Kidney (tissue), 14 donors: ENCODE results near the gene VASP. TPM values are rescaled to one million over a fixed set of nuclear protein-coding genes. Genes with fewer than 3 reads are reported as not detected.

ENCODE experiments used
- DNase-seq, 5 donors: peaks; one replicate each; pipeline ENCODE4 v3.0.0-alpha.2; 2013 to 2020
- FAIRE-seq: peaks from 2 replicates; lab custom pipeline; 2012; peaks lifted over from hg19 to GRCh38; lab: Jason Lieb, UNC
- H3K27ac ChIP-seq, 2 donors: one replicate each; pipeline ENCODE4 v1.7.0; 2013; ENCODE audit warnings: low read depth in 2 of 2, low read length in 2 of 2, inconsistent platforms in 1 of 2
- H3K27me3 ChIP-seq: one replicate; pipeline ENCODE4 v1.7.1; 2013; ENCODE audit warnings: low read length, inconsistent platforms; ENCODE audit not compliant: control insufficient read depth, insufficient read depth
- H3K36me3 ChIP-seq, 3 donors: one replicate each; pipeline versions ENCODE4 v1.7.0 to v1.7.1; 2013; ENCODE audit warnings: low read length in 3 of 3, control low read depth in 1 of 3, inconsistent platforms in 1 of 3; ENCODE audit not compliant: insufficient read depth in 3 of 3, control insufficient read depth in 2 of 3
- H3K4me1 ChIP-seq, 3 donors: one replicate each; pipeline versions ENCODE4 v1.7.0 to v1.7.1; 2013; ENCODE audit warnings: low read length in 3 of 3, inconsistent platforms in 1 of 3, low read depth in 1 of 3; ENCODE audit not compliant: control insufficient read depth in 2 of 3, insufficient read depth in 2 of 3
- H3K4me3 ChIP-seq, 3 donors: one replicate each; pipeline versions ENCODE4 v1.7.0 to v1.8.1; 2013; ENCODE audit warnings: low read length in 3 of 3, control low read depth in 1 of 3, inconsistent platforms in 1 of 3
- H3K9ac ChIP-seq, 3 donors: one replicate each; pipeline versions ENCODE4 v1.7.0 to v1.7.1; 2013; ENCODE audit warnings: low read length in 3 of 3, control low read depth in 1 of 3, inconsistent platforms in 1 of 3
- H3K9me3 ChIP-seq, 3 donors: one replicate each; pipeline versions ENCODE4 v1.7.0 to v1.7.1; 2013; ENCODE audit warnings: low read length in 3 of 3, control low read depth in 1 of 3, inconsistent platforms in 1 of 3; ENCODE audit not compliant: control insufficient read depth in 2 of 3, insufficient read depth in 1 of 3
- intact Hi-C: fragments of 100-400 bp; cut with DNase I; formaldehyde crosslinking; loops from one replicate; pipeline ENCODE4 v1.11.1; 2022
- polyA plus RNA-seq: library from polyadenylated mRNA; stranded (reverse); fragments of 350-450 nt; fragmentation: Illumina TruSeq; extraction: RNeasy Lipid Tissue Mini Kit (QIAGEN cat#74804); gene quantifications from one replicate; pipeline ENCODE4 v1.2.3, GENCODE V29; 2014; ENCODE audit warnings: low read depth, low replicate concordance; ENCODE audit not compliant: insufficient read depth
- total RNA-seq: library from RNA; stranded (reverse); fragmentation: NEBNext Ultra II Directional; extraction: Animal tissue kit (Norgen Biotek cat#: 25700); gene quantifications from one replicate; pipeline ENCODE4 v1.2.1, GENCODE V29; 2021
- TF ChIP-seq, protein P1 (sequence below): IDR thresholded peaks from 3 replicates; pipeline ENCODE4 v1.5.1; 2012; ENCODE audit warnings: mild to moderate bottlenecking, moderate library complexity, borderline replicate concordance; ENCODE audit not compliant: insufficient read depth; ENCODE audit errors: extremely low read depth
- donor health status: control.
- donor health status: control.
- donor health status: control.
- donor health status: control.
- donor health status: control.
- donor health status: DM: yes; HTN: yes; CAD: no.
- donor health status: Normal renal cell carcinoma (clear cell type).

The VASP gene
- total and polyA plus RNA-seq, 2 donors from 2014 or later = 36.3 to 105 TPM

DNA sequence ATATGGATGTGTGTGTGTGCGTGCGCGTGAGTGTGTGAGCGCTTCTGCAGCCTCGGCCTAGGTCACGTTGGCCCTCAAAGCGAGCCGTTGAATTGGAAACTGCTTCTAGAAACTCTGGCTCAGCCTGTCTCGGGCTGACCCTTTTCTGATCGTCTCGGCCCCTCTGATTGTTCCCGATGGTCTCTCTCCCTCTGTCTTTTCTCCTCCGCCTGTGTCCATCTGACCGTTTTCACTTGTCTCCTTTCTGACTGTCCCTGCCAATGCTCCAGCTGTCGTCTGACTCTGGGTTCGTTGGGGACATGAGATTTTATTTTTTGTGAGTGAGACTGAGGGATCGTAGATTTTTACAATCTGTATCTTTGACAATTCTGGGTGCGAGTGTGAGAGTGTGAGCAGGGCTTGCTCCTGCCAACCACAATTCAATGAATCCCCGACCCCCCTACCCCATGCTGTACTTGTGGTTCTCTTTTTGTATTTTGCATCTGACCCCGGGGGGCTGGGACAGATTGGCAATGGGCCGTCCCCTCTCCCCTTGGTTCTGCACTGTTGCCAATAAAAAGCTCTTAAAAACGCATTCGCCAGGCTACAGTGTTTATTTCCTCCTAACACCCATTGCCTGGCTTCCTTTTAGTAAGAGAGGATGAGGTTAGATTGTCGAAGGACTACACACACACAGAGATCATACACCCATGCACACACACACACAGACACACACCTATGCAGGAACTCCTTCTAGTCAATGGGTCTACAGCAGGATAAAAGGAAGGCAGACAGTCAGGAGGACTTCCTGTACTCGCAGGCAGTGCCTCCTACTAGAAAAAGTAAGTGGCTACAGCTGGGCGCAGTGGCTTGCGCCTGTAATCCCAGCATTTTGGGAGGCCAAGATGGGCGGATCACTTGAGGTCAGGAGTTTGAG is 32.4 kb upstream of the VASP start:
- no peak overlapping the region for H3K27ac ChIP-seq
- H3K4me3 ChIP-seq = no peak overlapping the region
- intact Hi-C loops = no loop called here
- FAIRE-seq (no peak), DNase-seq (peak in 1 of 5 donors; percentile 60)
- H3K9ac ChIP-seq = no peak overlapping the region
- TF ChIP-seq, protein P1, sequence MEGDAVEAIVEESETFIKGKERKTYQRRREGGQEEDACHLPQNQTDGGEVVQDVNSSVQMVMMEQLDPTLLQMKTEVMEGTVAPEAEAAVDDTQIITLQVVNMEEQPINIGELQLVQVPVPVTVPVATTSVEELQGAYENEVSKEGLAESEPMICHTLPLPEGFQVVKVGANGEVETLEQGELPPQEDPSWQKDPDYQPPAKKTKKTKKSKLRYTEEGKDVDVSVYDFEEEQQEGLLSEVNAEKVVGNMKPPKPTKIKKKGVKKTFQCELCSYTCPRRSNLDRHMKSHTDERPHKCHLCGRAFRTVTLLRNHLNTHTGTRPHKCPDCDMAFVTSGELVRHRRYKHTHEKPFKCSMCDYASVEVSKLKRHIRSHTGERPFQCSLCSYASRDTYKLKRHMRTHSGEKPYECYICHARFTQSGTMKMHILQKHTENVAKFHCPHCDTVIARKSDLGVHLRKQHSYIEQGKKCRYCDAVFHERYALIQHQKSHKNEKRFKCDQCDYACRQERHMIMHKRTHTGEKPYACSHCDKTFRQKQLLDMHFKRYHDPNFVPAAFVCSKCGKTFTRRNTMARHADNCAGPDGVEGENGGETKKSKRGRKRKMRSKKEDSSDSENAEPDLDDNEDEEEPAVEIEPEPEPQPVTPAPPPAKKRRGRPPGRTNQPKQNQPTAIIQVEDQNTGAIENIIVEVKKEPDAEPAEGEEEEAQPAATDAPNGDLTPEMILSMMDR = no peak
- no peaks in the 10 kb centered on the region for H3K9me3 ChIP-seq
- H3K27me3 ChIP-seq = peaks cover 22% of the 10 kb centered on the region
- H3K4me1 ChIP-seq = peaks cover 0 to 20% (median 5%) of the 10 kb centered on the region in 3 donors
- H3K36me3 ChIP-seq = no peaks in the 10 kb centered on the region

DNA sequence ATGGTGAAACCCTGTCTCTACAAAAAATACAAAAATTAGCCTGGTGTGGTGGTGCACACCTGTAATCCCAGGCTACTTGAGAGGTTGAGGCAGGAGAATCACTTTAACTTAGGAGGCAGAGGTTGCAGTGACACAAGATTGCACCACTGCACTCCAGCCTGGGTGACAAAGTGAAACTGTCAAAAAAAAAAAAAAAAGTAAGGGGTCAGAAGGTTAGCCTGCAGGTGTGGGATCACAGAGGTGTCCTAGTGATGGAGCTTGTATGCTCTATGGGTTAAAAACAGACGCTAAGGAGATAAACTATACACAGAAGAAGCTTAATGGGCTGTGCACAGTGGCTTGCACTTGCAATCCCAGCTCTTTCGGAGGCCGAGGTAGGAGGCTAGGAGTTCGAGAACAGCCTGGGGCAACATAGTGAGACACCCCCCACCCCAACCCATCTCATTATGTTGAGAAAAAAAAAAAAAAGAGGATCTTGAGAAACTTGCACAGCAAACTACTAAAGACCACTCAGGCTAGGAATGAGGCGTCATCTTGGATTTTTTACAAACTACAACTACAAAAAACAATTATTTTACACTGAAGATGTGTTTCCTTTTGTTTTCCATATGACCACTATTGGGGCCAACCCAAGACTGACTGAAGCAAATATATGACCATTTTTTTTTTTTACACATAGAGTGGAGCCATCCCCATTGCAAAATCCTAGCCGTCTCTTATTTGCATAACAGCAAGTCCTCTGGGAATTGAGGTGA is 31.6 kb upstream of the VASP start:
- peaks cover 0 to 12% (median 5%) of the 10 kb centered on the region in 3 donors for H3K4me1 ChIP-seq
- FAIRE-seq (no peak), DNase-seq (peak in 2 of 5 donors; percentile 46 to 54)
- TF ChIP-seq, protein P1 = no peak
- H3K9me3 ChIP-seq = no peaks in the 10 kb centered on the region
- H3K27me3 ChIP-seq = peaks cover 22% of the 10 kb centered on the region
- H3K4me3 ChIP-seq = no peak overlapping the region
- H3K9ac ChIP-seq = no peak overlapping the region
- no peaks in the 10 kb centered on the region for H3K36me3 ChIP-seq
- H3K27ac ChIP-seq = no peak overlapping the region
- intact Hi-C loops = no loop called here

DNA sequence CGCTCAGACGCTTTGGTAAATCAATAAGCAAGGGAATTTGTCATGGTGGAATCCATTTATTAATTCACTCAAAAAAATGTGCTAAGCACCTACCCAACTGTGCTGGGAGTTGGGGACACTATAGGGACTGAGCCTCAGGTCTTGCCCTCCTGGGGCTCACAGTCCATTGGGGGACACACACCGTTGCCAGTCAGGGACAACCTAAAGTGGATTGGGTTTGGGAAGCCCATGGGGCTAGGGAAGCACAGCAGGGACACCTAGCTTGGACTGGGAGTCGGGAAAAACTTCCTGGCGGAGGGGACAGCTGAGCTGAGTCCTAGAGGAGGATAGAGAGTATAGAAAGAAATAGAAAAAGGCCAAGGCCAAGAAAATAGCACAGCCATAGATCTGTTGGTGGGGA is 31.0 kb upstream of the VASP start:
- peaks cover 0 to 12% (median 5%) of the 10 kb centered on the region in 3 donors for H3K4me1 ChIP-seq
- FAIRE-seq = no peak
- TF ChIP-seq, protein P1 = no peak
- intact Hi-C loops = no loop called here
- no peak overlapping the region for H3K27ac ChIP-seq
- no peak overlapping the region for H3K9ac ChIP-seq
- H3K9me3 ChIP-seq = no peaks in the 10 kb centered on the region
- peak in 2 of 5 donors; percentile 19 to 43 for DNase-seq
- no peak overlapping the region for H3K4me3 ChIP-seq
- peaks cover 22% of the 10 kb centered on the region for H3K27me3 ChIP-seq
- no peaks in the 10 kb centered on the region for H3K36me3 ChIP-seq
